WTC11 (cell line): Measurements from ENCODE around the gene TELO2. TPM values are rescaled to one million over a fixed set of nuclear protein-coding genes. Genes with fewer than 3 reads are reported as not detected.
A peak's percentile ranks its signal among the peaks of the same experiment; 100 is the strongest.

Experiments
- ATAC-seq: fragments of 200-7000 bp; cut with Tn5 transposase; 2 replicates; pipeline ENCODE4 v1.10.0; 2021; ENCODE audit warnings: mild to moderate bottlenecking, moderate library complexity
- CTCF ChIA-PET: fragments of 300-600 bp; sonication (Branson Sonifier 250); formaldehyde crosslinking; loops from one replicate; lab custom pipeline; 2021; ENCODE audit warnings: antibody characterized with exemption; lab: Charles Lee
- POLR2A ChIA-PET: fragments of 350-600 bp; sonication (Branson Sonifier 250); formaldehyde crosslinking; loops from one replicate; lab custom pipeline; 2021; ENCODE audit warnings: antibody characterized with exemption; lab: Charles Lee
- DNase-seq: peaks from one replicate; pipeline ENCODE4 v3.0.0; 2021; ENCODE audit warnings: low spot score
- H3K27ac Mint-ChIP-seq: 2 replicates; pipeline ENCODE4 v1.8.0; 2021; ENCODE audit warnings: mixed read lengths
- H3K27me3 Mint-ChIP-seq: 2 replicates; pipeline ENCODE4 v1.8.0; 2021; ENCODE audit warnings: low read depth, mild to moderate bottlenecking, moderate library complexity, mixed read lengths
- H3K36me3 Mint-ChIP-seq: 2 replicates; pipeline ENCODE4 v1.8.0; 2021; ENCODE audit warnings: mixed read lengths
- H3K4me1 Mint-ChIP-seq: 2 replicates; pipeline ENCODE4 v1.8.0; 2022; ENCODE audit warnings: mixed read lengths
- H3K4me3 Mint-ChIP-seq: 2 replicates; pipeline ENCODE4 v1.8.0; 2021; ENCODE audit warnings: mild to moderate bottlenecking, moderate library complexity, mixed read lengths
- H3K9me3 Mint-ChIP-seq: 2 replicates; pipeline ENCODE4 v1.8.0; 2021; ENCODE audit warnings: mixed read lengths
- ATF1 ChIP-seq: sonication (generic); formaldehyde crosslinking; IDR thresholded peaks from 2 replicates; pipeline ENCODE4 v1.8.1; 2023; ENCODE audit warnings: mild to moderate bottlenecking, moderate library complexity, missing genetic modification reagents
- GABPB1 ChIP-seq: sonication (generic); formaldehyde crosslinking; IDR thresholded peaks from 2 replicates; pipeline ENCODE4 v1.8.1; 2023; ENCODE audit warnings: mild to moderate bottlenecking, missing genetic modification reagents
- SMAD3 ChIP-seq: sonication (generic); formaldehyde crosslinking; IDR thresholded peaks from 2 replicates; pipeline ENCODE4 v1.8.0; 2022; ENCODE audit warnings: missing genetic modification reagents, mild to moderate bottlenecking, borderline replicate concordance
- SMAD4 ChIP-seq: sonication (generic); formaldehyde crosslinking; IDR thresholded peaks from 2 replicates; pipeline ENCODE4 v1.8.0; 2022; ENCODE audit warnings: mild to moderate bottlenecking, missing genetic modification reagents
- SP1 ChIP-seq: sonication (generic); formaldehyde crosslinking; conservative IDR thresholded peaks from 2 replicates; pipeline ENCODE4 v1.8.1; 2022; ENCODE audit warnings: missing genetic modification reagents
- ZBTB21 ChIP-seq: sonication (generic); formaldehyde crosslinking; IDR thresholded peaks from 2 replicates; pipeline ENCODE4 v1.8.1; 2023; ENCODE audit warnings: mild to moderate bottlenecking, missing genetic modification reagents, borderline replicate concordance
- total RNA-seq: library from RNA; stranded (reverse); gene quantifications from 3 replicates; pipeline ENCODE4 v1.2.3, GENCODE V29; 2021
- TF ChIP-seq, protein P1 (sequence below): sonication (generic); formaldehyde crosslinking; conservative IDR thresholded peaks from 2 replicates; pipeline ENCODE4 v1.8.1; 2022; ENCODE audit warnings: mild to moderate bottlenecking, missing genetic modification reagents
- TF ChIP-seq, protein P2 (sequence below): fragments of 250-450 bp; sonication (Bioruptor Pico); IDR thresholded peaks from 2 replicates; pipeline ENCODE4 v1.9.0; 2021; ENCODE audit warnings: mild to moderate bottlenecking
- TF ChIP-seq, protein P3 (sequence below): sonication (generic); formaldehyde crosslinking; IDR thresholded peaks from 2 replicates; pipeline ENCODE4 v1.8.1; 2022; ENCODE audit warnings: low read depth, missing genetic modification reagents, borderline replicate concordance
- TF ChIP-seq, protein P4 (sequence below): sonication (generic); formaldehyde crosslinking; IDR thresholded peaks from 2 replicates; pipeline ENCODE4 v1.8.1; 2022; ENCODE audit warnings: mild to moderate bottlenecking, missing genetic modification reagents, moderate library complexity, borderline replicate concordance
- TF ChIP-seq, protein P5 (sequence below): fragments of 250-450 bp; sonication (Bioruptor Pico); IDR thresholded peaks from 2 replicates; pipeline ENCODE4 v2.1.2; 2022; ENCODE audit warnings: mild to moderate bottlenecking, moderate library complexity
- TF ChIP-seq, protein P6 (sequence below): sonication (generic); formaldehyde crosslinking; IDR thresholded peaks from 2 replicates; pipeline ENCODE4 v1.8.1; 2023; ENCODE audit warnings: mild to moderate bottlenecking, missing genetic modification reagents
- TF ChIP-seq, protein P7 (sequence below): sonication (generic); formaldehyde crosslinking; conservative IDR thresholded peaks from 2 replicates; pipeline ENCODE4 v1.8.1; 2023; ENCODE audit warnings: mild to moderate bottlenecking, low read depth, missing genetic modification reagents, moderate library complexity
- TF ChIP-seq, protein P8 (sequence below): sonication (generic); formaldehyde crosslinking; IDR thresholded peaks from 2 replicates; pipeline ENCODE4 v1.8.0; 2023; ENCODE audit warnings: missing genetic modification reagents
- TF ChIP-seq, protein P9 (sequence below): sonication (generic); formaldehyde crosslinking; IDR thresholded peaks from 2 replicates; pipeline ENCODE4 v1.8.0; 2022; ENCODE audit warnings: mild to moderate bottlenecking, missing genetic modification reagents
- TF ChIP-seq, protein P10 (sequence below): sonication (generic); formaldehyde crosslinking; IDR thresholded peaks from 2 replicates; pipeline ENCODE4 v1.8.1; 2023; ENCODE audit warnings: mild to moderate bottlenecking, missing genetic modification reagents, moderate library complexity
- TF ChIP-seq, protein P11 (sequence below): sonication (generic); formaldehyde crosslinking; IDR thresholded peaks from 2 replicates; pipeline ENCODE4 v1.8.0; 2023; ENCODE audit warnings: missing genetic modification reagents, mild to moderate bottlenecking, borderline replicate concordance
- TF ChIP-seq, protein P12 (sequence below): fragments of 250-450 bp; sonication (Bioruptor Pico); IDR thresholded peaks from 2 replicates; pipeline ENCODE4 v1.9.0; 2021; ENCODE audit warnings: moderate library complexity, mild to moderate bottlenecking, inconsistent platforms, borderline replicate concordance

TELO2 gene
- total RNA-seq, 1 experiment from 2014 or later = 86.7 TPM

DNA sequence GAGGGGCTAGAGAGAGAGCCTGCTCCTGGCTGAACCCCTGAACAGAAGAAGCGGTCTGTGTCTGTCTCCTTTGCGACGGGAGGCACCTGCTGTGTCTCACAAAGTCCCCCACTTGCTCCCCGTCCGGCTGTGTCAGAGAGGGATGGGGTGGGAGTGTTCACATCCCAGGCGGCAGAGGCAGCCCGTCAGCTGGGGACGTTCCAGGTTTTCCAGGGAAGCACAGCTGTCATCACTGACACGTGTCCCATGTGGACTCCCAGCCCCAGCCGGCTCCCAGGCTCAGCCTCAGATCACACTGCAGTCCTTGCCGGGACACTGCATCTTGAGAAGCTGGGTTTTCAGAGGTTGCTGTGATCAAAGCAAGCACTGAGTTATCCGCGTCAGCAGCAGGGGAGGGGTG, 1.6 kb downstream of the TELO2 start:
- peaks cover 6% of the 10 kb centered on the region for H3K36me3 Mint-ChIP-seq
- H3K9me3 Mint-ChIP-seq = no peaks in the 10 kb centered on the region
- H3K4me3 Mint-ChIP-seq = peak overlapping the region; percentile 92
- TF ChIP-seq SMAD4 (CRISPR knock-in tag) = no peak
- TF ChIP-seq, protein P1, sequence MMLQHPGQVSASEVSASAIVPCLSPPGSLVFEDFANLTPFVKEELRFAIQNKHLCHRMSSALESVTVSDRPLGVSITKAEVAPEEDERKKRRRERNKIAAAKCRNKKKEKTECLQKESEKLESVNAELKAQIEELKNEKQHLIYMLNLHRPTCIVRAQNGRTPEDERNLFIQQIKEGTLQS (CRISPR knock-in tag) = no peak
- TF ChIP-seq GABPB1 = no peak
- TF ChIP-seq SMAD3 = no peak
- TF ChIP-seq, protein P2, sequence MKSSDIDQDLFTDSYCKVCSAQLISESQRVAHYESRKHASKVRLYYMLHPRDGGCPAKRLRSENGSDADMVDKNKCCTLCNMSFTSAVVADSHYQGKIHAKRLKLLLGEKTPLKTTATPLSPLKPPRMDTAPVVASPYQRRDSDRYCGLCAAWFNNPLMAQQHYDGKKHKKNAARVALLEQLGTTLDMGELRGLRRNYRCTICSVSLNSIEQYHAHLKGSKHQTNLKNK (CRISPR knock-in tag) = no peak
- TF ChIP-seq, protein P3, sequence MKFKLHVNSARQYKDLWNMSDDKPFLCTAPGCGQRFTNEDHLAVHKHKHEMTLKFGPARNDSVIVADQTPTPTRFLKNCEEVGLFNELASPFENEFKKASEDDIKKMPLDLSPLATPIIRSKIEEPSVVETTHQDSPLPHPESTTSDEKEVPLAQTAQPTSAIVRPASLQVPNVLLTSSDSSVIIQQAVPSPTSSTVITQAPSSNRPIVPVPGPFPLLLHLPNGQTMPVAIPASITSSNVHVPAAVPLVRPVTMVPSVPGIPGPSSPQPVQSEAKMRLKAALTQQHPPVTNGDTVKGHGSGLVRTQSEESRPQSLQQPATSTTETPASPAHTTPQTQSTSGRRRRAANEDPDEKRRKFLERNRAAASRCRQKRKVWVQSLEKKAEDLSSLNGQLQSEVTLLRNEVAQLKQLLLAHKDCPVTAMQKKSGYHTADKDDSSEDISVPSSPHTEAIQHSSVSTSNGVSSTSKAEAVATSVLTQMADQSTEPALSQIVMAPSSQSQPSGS (CRISPR knock-in tag) = no peak
- TF ChIP-seq, protein P4, sequence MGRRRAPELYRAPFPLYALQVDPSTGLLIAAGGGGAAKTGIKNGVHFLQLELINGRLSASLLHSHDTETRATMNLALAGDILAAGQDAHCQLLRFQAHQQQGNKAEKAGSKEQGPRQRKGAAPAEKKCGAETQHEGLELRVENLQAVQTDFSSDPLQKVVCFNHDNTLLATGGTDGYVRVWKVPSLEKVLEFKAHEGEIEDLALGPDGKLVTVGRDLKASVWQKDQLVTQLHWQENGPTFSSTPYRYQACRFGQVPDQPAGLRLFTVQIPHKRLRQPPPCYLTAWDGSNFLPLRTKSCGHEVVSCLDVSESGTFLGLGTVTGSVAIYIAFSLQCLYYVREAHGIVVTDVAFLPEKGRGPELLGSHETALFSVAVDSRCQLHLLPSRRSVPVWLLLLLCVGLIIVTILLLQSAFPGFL (CRISPR knock-in tag) = no peak
- TF ChIP-seq, protein P5, sequence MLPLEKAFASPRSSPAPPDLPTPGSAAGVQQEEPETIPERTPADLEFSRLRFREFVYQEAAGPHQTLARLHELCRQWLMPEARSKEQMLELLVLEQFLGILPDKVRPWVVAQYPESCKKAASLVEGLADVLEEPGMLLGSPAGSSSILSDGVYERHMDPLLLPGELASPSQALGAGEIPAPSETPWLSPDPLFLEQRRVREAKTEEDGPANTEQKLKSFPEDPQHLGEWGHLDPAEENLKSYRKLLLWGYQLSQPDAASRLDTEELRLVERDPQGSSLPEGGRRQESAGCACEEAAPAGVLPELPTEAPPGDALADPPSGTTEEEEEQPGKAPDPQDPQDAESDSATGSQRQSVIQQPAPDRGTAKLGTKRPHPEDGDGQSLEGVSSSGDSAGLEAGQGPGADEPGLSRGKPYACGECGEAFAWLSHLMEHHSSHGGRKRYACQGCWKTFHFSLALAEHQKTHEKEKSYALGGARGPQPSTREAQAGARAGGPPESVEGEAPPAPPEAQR (CRISPR knock-in tag) = no peak
- TF ChIP-seq, protein P6, sequence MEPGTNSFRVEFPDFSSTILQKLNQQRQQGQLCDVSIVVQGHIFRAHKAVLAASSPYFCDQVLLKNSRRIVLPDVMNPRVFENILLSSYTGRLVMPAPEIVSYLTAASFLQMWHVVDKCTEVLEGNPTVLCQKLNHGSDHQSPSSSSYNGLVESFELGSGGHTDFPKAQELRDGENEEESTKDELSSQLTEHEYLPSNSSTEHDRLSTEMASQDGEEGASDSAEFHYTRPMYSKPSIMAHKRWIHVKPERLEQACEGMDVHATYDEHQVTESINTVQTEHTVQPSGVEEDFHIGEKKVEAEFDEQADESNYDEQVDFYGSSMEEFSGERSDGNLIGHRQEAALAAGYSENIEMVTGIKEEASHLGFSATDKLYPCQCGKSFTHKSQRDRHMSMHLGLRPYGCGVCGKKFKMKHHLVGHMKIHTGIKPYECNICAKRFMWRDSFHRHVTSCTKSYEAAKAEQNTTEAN (CRISPR knock-in tag) = no peak
- TF ChIP-seq SP1 (CRISPR knock-in tag) = no peak
- TF ChIP-seq, protein P7, sequence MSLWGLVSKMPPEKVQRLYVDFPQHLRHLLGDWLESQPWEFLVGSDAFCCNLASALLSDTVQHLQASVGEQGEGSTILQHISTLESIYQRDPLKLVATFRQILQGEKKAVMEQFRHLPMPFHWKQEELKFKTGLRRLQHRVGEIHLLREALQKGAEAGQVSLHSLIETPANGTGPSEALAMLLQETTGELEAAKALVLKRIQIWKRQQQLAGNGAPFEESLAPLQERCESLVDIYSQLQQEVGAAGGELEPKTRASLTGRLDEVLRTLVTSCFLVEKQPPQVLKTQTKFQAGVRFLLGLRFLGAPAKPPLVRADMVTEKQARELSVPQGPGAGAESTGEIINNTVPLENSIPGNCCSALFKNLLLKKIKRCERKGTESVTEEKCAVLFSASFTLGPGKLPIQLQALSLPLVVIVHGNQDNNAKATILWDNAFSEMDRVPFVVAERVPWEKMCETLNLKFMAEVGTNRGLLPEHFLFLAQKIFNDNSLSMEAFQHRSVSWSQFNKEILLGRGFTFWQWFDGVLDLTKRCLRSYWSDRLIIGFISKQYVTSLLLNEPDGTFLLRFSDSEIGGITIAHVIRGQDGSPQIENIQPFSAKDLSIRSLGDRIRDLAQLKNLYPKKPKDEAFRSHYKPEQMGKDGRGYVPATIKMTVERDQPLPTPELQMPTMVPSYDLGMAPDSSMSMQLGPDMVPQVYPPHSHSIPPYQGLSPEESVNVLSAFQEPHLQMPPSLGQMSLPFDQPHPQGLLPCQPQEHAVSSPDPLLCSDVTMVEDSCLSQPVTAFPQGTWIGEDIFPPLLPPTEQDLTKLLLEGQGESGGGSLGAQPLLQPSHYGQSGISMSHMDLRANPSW (CRISPR knock-in tag) = no peak
- TF ChIP-seq ATF1 (CRISPR knock-in tag) = no peak
- TF ChIP-seq, protein P8, sequence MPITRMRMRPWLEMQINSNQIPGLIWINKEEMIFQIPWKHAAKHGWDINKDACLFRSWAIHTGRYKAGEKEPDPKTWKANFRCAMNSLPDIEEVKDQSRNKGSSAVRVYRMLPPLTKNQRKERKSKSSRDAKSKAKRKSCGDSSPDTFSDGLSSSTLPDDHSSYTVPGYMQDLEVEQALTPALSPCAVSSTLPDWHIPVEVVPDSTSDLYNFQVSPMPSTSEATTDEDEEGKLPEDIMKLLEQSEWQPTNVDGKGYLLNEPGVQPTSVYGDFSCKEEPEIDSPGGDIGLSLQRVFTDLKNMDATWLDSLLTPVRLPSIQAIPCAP (CRISPR knock-in tag) = no peak
- TF ChIP-seq, protein P9, sequence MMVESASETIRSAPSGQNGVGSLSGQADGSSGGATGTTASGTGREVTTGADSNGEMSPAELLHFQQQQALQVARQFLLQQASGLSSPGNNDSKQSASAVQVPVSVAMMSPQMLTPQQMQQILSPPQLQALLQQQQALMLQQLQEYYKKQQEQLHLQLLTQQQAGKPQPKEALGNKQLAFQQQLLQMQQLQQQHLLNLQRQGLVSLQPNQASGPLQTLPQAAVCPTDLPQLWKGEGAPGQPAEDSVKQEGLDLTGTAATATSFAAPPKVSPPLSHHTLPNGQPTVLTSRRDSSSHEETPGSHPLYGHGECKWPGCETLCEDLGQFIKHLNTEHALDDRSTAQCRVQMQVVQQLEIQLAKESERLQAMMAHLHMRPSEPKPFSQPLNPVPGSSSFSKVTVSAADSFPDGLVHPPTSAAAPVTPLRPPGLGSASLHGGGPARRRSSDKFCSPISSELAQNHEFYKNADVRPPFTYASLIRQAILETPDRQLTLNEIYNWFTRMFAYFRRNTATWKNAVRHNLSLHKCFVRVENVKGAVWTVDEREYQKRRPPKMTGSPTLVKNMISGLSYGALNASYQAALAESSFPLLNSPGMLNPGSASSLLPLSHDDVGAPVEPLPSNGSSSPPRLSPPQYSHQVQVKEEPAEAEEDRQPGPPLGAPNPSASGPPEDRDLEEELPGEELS (CRISPR knock-in tag) = no peak
- TF ChIP-seq, protein P10, sequence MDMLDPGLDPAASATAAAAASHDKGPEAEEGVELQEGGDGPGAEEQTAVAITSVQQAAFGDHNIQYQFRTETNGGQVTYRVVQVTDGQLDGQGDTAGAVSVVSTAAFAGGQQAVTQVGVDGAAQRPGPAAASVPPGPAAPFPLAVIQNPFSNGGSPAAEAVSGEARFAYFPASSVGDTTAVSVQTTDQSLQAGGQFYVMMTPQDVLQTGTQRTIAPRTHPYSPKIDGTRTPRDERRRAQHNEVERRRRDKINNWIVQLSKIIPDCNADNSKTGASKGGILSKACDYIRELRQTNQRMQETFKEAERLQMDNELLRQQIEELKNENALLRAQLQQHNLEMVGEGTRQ = no peak
- TF ChIP-seq, protein P11, sequence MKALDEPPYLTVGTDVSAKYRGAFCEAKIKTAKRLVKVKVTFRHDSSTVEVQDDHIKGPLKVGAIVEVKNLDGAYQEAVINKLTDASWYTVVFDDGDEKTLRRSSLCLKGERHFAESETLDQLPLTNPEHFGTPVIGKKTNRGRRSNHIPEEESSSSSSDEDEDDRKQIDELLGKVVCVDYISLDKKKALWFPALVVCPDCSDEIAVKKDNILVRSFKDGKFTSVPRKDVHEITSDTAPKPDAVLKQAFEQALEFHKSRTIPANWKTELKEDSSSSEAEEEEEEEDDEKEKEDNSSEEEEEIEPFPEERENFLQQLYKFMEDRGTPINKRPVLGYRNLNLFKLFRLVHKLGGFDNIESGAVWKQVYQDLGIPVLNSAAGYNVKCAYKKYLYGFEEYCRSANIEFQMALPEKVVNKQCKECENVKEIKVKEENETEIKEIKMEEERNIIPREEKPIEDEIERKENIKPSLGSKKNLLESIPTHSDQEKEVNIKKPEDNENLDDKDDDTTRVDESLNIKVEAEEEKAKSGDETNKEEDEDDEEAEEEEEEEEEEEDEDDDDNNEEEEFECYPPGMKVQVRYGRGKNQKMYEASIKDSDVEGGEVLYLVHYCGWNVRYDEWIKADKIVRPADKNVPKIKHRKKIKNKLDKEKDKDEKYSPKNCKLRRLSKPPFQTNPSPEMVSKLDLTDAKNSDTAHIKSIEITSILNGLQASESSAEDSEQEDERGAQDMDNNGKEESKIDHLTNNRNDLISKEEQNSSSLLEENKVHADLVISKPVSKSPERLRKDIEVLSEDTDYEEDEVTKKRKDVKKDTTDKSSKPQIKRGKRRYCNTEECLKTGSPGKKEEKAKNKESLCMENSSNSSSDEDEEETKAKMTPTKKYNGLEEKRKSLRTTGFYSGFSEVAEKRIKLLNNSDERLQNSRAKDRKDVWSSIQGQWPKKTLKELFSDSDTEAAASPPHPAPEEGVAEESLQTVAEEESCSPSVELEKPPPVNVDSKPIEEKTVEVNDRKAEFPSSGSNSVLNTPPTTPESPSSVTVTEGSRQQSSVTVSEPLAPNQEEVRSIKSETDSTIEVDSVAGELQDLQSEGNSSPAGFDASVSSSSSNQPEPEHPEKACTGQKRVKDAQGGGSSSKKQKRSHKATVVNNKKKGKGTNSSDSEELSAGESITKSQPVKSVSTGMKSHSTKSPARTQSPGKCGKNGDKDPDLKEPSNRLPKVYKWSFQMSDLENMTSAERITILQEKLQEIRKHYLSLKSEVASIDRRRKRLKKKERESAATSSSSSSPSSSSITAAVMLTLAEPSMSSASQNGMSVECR (CRISPR knock-in tag) = no peak
- TF ChIP-seq ZBTB21 (CRISPR knock-in tag) = no peak
- TF ChIP-seq, protein P12, sequence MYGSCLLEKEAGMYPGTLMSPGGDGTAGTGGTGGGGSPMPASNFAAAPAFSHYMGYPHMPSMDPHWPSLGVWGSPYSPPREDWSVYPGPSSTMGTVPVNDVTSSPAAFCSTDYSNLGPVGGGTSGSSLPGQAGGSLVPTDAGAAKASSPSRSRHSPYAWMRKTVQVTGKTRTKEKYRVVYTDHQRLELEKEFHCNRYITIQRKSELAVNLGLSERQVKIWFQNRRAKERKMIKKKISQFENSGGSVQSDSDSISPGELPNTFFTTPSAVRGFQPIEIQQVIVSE (CRISPR knock-in tag) = no peak
- ChIA-PET POLR2A (interaction anchor here (0.7 kb wide), 1 partner anchor 131 kb away, joined by 3 read pairs; no protein-coding TSS in a partner anchor), CTCF (interaction anchor here (0.9 to 1.2 kb wide), 3 partner anchors 17 to 229 kb away, joined by 3 to 6 read pairs (median 3); no protein-coding TSS in a partner anchor)
- ATAC-seq (no peak), DNase-seq (no peak)
- H3K27me3 Mint-ChIP-seq = no peaks in the 10 kb centered on the region
- H3K4me1 Mint-ChIP-seq = peaks cover 10% of the 10 kb centered on the region; the same call in 1 of the 2 replicates
- no peak overlapping the region for H3K27ac Mint-ChIP-seq
